CD4-positive, alpha-beta T cell treated with Interleukin-17A for 1 hour (primary cell): Measurements from ENCODE around the gene TMCC2.
"Not testable (repeated sequence)": the region's sequence is repeated elsewhere in the genome, so short reads cannot be mapped to it uniquely, and the experiment has no call there.

Source experiments
- DNase-seq: peaks from one replicate; pipeline ENCODE4 v3.0.0-alpha.2; 2020

Gene TMCC2

DNA sequence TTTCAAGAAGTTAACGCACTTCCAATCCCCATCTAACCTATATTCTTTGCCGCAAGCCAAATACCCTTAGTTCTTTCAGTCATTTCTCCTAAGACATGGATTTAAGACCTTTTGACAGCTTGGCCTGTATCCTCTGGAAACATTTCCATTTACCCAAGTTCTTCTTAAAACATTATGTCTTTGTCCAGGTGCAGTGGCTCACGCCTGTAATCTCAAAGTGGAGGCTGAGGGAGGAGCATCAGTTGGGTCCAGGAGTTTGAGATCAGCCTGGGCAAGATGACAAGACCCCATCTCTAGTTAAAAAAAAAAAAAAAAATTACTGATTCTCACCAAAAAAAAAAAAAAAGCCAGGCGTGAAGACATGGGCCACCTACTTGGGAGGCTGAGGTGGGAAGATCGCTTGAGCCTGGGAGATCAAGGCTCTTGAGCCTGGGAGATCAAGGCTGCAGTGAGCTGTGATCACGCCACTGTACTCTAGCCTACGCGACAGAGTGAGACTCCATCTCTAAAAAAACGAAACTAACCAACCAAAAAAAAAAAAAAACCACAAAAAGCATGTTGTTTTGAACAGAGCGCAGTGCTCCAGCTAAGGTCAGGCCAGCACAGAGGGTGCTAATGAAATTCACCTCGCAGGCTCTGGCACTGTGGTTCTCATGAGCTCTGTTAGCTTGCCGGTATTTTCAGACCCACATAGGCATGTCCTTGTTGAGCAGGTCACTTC lies 57.8 kb downstream of the TMCC2 start:
- DNase-seq, result peak; percentile 74

DNA sequence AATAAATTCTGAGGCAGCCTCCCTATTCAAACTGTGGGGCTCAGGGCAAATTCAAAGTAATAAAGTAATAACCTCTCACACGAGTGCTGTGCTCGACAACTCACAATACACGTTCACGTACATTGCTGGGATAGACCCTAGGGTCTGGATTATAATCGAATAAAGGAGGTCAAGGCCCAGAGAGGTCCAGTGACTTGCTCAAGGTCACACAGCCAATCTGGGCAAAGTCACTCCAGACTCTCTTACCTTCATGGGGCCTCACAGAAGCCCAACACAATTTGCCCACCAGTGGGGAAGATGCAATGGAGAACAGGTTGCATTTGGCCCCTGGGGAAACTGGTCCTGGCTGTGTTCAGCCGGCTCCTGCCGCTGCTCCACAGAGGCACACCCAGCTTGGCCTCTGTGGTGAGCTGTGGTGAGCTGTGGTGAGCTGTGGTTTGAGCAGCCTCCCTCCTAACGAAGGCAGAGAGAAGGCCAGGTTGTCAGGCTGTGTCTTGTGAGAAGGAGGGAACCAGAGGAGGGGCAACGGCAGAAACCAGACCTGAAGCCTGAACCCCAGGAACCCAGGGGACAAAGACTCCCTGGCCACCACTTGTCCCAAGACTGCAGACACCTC lies 58.7 kb downstream of the TMCC2 start:
- peak; percentile 81 for DNase-seq

- DNase-seq, result no peak
These were observed 59.3 kb downstream of the TMCC2 start for GRCh38 chr1:205287076-205287475.

DNA sequence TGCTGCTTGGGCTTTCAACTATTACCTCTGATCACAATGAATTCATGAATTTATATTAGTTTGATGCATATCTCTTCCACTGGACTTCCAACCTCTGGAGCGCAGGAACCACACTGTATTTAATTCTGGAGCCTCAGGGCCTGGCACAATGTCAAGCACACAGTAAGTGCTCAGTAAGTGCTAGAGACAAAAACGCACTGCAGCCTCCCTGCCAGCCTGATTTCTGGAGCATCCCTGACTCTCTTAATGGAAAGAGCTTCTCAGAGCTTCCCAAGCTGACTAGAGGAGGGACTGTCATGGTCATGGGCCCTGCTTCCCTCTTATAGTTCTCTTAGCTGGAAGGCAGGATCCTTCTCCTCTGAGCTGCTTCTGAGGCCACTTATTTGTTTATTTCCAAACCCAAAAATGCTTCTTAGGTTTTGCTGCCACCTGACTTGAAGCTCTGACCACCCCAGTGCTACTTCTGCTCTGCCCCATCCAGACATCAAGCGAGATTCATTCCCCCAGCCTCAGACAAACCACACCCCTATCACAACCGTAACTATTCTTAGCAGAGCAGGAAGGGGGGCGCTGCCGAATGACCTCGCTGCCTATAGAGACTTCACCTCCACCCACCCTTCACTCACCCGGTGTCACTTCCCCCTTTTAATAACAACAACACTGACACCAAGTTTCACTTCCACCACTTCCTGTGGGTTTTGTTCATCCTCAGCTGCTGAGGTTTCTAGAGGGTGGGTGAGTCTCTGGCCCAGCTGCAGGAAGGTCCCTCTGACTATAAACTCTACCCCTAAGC lies 60.2 kb downstream of the TMCC2 start:
- DNase-seq, result peak; percentile 93

- DNase-seq, result no peak
These were observed 63.9 kb downstream of the TMCC2 start for GRCh38 chr1:205291596-205291995.

DNA sequence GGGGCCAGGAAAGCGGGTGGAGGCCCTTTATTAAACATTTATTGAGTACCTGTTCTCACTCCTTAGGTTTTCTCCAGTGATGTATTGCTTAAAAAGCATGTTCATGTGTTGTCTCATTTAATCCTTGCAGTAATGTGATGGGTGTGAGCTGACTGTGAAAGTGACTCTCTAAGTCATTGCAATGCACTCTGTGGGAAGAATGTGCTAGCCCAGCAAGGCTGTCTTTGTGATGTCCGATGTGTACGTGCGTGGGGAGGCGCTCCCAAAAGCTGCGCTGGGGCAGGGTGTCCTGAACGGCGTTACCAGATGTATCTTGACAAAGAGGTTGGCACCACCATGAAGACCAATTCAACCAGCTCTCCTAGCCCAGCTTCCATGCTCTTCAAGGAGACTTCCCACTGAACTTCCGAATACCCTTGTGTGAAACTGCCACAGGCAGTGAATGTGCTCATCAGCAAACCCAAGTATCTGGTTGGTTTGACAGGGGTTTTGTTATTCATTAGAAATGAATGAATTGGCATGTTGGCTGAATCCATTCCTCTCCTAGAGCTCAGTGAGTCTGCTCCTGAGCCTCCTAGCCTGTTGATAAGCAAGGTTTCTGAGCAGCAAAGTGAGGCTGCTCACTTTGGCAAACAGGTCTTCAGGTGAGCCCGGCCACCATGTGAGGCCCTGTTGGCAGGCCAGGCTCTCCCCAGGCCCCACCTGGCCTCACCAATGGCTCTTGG lies 65.8 kb downstream of the TMCC2 start:
- DNase-seq, result no peak

- no peak for DNase-seq
These were observed 66.6 kb downstream of the TMCC2 start for GRCh38 chr1:205294175-205294917.

GRCh38 chr1:205294934-205295333 lies 67.2 kb downstream of the TMCC2 start:
- no peak for DNase-seq

- DNase-seq, result no peak
These were observed 68.4 kb downstream of the TMCC2 start for GRCh38 chr1:205296154-205296553.

GRCh38 chr1:205297546-205298177 lies 69.9 kb downstream of the TMCC2 start:
- not testable (repeated sequence) for DNase-seq

DNA sequence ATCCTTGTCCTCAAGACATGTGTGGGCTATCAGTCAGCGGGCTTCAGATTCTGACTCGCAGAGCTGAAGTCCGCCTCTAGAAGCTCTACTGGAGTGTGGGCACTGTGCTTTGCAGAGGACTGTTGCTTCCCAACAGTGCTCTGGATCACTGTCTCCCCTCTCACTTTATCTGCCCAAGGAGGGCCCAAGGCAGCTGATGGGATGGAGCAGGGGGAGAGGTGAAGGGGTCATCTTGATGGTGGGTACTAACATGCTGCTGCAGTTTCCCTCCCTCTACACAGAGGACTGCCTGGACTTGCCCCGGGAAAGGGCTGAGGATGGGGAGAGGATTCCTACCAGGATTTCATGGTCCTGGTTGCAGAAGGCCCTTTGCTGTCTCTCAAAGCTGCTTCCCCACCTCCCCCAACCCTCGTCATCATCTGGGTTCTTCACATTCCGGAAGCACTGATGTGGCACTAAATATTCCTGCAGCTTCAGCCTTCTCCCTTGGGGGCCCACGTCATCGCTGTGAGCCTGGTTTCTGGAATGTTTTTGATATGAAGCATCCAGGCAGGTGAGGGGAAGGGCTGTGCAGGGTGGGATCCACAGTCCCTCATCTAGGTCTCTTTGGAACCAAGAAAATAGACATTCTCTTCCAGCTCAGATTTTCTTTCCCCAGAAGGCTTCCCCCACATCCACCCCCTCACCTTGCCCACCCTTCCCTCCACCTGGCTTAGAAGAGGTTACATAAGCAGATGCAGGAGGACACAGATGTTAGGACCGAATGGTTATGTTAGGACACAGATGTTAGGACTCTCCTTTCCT lies 70.6 kb downstream of the TMCC2 start:
- DNase-seq, result no peak

DNA sequence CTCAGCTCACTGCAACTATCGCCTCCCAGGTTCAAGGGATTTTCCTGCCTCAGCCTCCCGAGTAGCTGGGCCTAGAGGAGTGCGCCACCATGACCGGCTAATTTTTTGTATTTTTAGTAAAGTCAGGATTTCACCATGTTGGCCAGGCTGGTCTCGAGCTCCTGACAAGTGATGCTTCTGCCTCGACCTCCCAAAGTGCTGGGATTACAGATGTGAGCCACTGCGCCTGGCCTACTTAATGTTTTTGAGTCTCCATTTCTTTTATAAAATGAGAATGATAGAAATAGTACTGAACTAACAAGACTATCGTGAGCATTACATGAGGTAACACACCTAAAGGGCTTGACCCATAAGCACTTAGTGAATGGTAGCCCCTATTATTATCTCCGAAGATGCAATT lies 72.4 kb downstream of the TMCC2 start:
- DNase-seq, result no peak

GRCh38 chr1:205301205-205301821 lies 73.6 kb downstream of the TMCC2 start:
- DNase-seq, result no peak

- no peak for DNase-seq
These were observed 74.3 kb downstream of the TMCC2 start for GRCh38 chr1:205301842-205302588.

DNA sequence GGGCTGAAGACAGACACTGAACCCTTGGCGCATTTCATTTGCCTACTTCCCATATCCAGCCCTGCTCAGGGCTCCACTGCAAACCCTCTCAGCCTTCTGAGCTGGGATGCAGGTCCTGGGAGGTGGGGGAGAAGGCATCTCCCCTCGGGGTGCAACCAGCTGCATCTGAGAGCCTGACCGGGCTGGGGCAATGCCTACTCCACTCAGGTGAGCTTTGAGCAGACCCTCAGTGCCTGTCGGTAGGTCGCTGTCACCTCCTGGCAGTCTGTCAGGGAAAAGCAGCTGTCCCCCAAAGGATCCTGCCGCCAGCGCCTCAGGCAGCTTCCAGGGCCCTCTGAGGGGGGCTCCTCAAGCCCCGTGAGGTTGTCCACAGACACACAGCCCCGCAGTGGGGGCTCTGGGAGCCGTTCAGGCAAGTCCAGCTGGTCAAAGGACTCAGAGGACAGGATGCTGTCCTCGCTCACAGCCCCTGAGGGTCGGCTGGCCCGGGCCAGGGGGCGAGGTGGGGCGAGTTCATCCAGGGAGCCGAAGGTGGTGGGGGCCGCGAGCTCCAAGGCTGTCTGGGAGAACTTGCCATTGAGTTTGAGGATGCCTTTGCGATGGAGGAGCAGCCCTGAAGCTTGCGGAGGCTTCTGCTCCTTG lies 75.6 kb downstream of the TMCC2 start:
- no peak for DNase-seq

- no peak for DNase-seq
These were observed 76.4 kb downstream of the TMCC2 start for GRCh38 chr1:205304046-205304694.

DNA sequence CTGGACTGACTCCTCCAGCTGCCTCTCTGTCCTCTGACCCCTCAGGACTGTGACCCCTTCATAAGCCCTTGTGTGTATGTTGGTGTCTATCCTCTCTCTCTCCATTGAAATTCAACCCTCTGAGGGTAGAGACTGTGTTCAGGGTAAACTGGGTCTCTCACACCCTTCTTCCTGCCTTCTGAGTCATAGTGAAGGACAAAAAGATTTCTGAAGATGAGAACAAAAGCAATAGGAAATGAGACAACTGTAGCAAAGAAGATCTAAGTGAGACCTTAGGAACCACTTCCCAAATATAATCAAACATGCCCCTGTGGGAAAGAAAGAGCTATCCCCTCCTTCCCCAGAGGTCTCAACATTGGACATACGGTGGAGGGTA lies 76.9 kb downstream of the TMCC2 start:
- DNase-seq, result no peak

GRCh38 chr1:205306929-205307566 lies 79.3 kb downstream of the TMCC2 start:
- DNase-seq, result no peak
